ENCODE results near the gene C1orf74.

C1orf74 gene

GRCh38 chr1:209768354-209768774 lies 16.0 kb downstream of the C1orf74 start:
- H3K4me2 ChIP-seq (ENCODE audit: low read length, poor library complexity, severe bottlenecking), result no peak overlapping the region
- H3K79me1 ChIP-seq (replicated peaks; ENCODE audit: low read length, poor library complexity, severe bottlenecking), result no peaks in the 10 kb centered on the region
- H3K23ac ChIP-seq (ENCODE audit: low read length in 2 of 2), result no peak overlapping the region
- no peaks in the 10 kb centered on the region for H3K9me3 ChIP-seq (ENCODE audit: control insufficient read depth, low read length)
- peak overlapping the region; percentile 48 for H2AFZ ChIP-seq (ENCODE audit: low read depth, low read length)
- H2BK120ac ChIP-seq (ENCODE audit: low read depth, low read length), result no peak overlapping the region
- H2BK12ac ChIP-seq (ENCODE audit: low read length in 2 of 2), result peak overlapping the region in 1 of 2 experiments; percentile 71
- H2AK5ac ChIP-seq (ENCODE audit: low read length, severe bottlenecking), result no peak overlapping the region
- no peak overlapping the region for H2BK15ac ChIP-seq (ENCODE audit: low read depth, poor library complexity, severe bottlenecking)
- H4K91ac ChIP-seq (ENCODE audit: low read length), result no peak overlapping the region
- H3K4me1 ChIP-seq (ENCODE audit: control insufficient read depth, insufficient read depth, low read depth, low read length), result peaks cover 10% of the 10 kb centered on the region
- H2BK5ac ChIP-seq (ENCODE audit: low read depth, low read length, poor library complexity, severe bottlenecking), result no peak overlapping the region
- no peak overlapping the region for H4K8ac ChIP-seq (ENCODE audit: low read length)
- peaks cover 0 to 6% of the 10 kb centered on the region in 2 experiments for H3K36me3 ChIP-seq (ENCODE audit: control insufficient read depth in 1 of 2, insufficient read depth in 2 of 2, low read depth in 1 of 2, low read length in 2 of 2)
- H3K27me3 ChIP-seq (ENCODE audit: control insufficient read depth in 1 of 2, insufficient read depth in 1 of 2, low read length in 2 of 2), result no peaks in the 10 kb centered on the region
- H3K18ac ChIP-seq (ENCODE audit: low read depth in 1 of 2, low read length in 2 of 2), result peak overlapping the region in 1 of 2 experiments; percentile 51
- H3K14ac ChIP-seq (ENCODE audit: low read length in 2 of 2), result no peak overlapping the region
- H3K27ac ChIP-seq (ENCODE audit: low read length, poor library complexity, severe bottlenecking), result no peak overlapping the region
- H3K9ac ChIP-seq (ENCODE audit: low read length), result no peak overlapping the region
- no peak overlapping the region for H3K4me3 ChIP-seq (ENCODE audit: insufficient read depth in 1 of 2, low read depth in 1 of 2, low read length in 2 of 2)
- no peak for DNase-seq
- H3K4ac ChIP-seq (ENCODE audit: low read depth in 1 of 2, low read length in 2 of 2), result peak overlapping the region in 1 of 2 experiments; percentile 49
- 96% methylated on average over 9 of the region's 9 CpGs for WGBS

- Histone ChIP-seq H4K91ac (ENCODE audit: low read length) (no peak overlapping the region), H3K4me1 (ENCODE audit: control insufficient read depth, insufficient read depth, low read depth, low read length) (peaks cover 10% of the 10 kb centered on the region), H4K8ac (ENCODE audit: low read length) (no peak overlapping the region), H3K79me1 (replicated peaks; ENCODE audit: low read length, poor library complexity, severe bottlenecking) (no peaks in the 10 kb centered on the region), H3K36me3 (ENCODE audit: control insufficient read depth in 1 of 2, insufficient read depth in 2 of 2, low read depth in 1 of 2, low read length in 2 of 2) (peaks cover 0 to 6% of the 10 kb centered on the region in 2 experiments), H2BK12ac (ENCODE audit: low read length in 2 of 2) (no peak overlapping the region), H2AK5ac (ENCODE audit: low read length, severe bottlenecking) (no peak overlapping the region), H3K18ac (ENCODE audit: low read depth in 1 of 2, low read length in 2 of 2) (no peak overlapping the region), H3K4me3 (ENCODE audit: insufficient read depth in 1 of 2, low read depth in 1 of 2, low read length in 2 of 2) (no peak overlapping the region), H2BK15ac (ENCODE audit: low read depth, poor library complexity, severe bottlenecking) (no peak overlapping the region), H3K27ac (ENCODE audit: low read length, poor library complexity, severe bottlenecking) (no peak overlapping the region), H2BK5ac (ENCODE audit: low read depth, low read length, poor library complexity, severe bottlenecking) (no peak overlapping the region), H3K4ac (ENCODE audit: low read depth in 1 of 2, low read length in 2 of 2) (no peak overlapping the region), H3K4me2 (ENCODE audit: low read length, poor library complexity, severe bottlenecking) (no peak overlapping the region), H2BK120ac (ENCODE audit: low read depth, low read length) (no peak overlapping the region), H3K23ac (ENCODE audit: low read length in 2 of 2) (no peak overlapping the region), H2AFZ (ENCODE audit: low read depth, low read length) (no peak overlapping the region), H3K9ac (ENCODE audit: low read length) (no peak overlapping the region), H3K14ac (ENCODE audit: low read length in 2 of 2) (no peak overlapping the region), H3K9me3 (ENCODE audit: control insufficient read depth, low read length) (no peaks in the 10 kb centered on the region), H3K27me3 (ENCODE audit: control insufficient read depth in 1 of 2, insufficient read depth in 1 of 2, low read length in 2 of 2) (no peaks in the 10 kb centered on the region)
- DNase-seq, result no peak
These were observed 16.7 kb downstream of the C1orf74 start for GRCh38 chr1:209767706-209768105.

DNA sequence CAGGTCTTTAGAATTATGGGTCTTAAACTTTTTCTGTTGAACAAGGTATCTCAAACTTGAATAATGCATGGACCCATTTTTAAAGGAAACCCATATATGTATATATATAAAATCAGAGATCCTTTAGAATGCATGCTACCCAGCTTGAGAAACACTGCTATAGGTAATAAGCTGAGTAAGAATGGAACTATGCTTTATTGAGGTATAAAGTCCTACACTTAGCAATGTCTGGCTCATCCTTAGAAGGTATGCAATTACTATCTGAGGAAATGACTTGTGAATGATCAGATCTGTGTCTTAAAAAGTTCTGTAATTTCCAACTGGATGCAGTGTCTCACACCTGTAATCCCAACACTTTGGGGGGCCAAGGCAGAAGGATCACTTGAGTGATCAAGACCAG lies 17.3 kb downstream of the C1orf74 start:
- Histone ChIP-seq H4K91ac (ENCODE audit: low read length) (no peak overlapping the region), H3K9ac (ENCODE audit: low read length) (no peak overlapping the region), H3K4me3 (ENCODE audit: insufficient read depth in 1 of 2, low read depth in 1 of 2, low read length in 2 of 2) (no peak overlapping the region), H3K4ac (ENCODE audit: low read depth in 1 of 2, low read length in 2 of 2) (no peak overlapping the region), H4K8ac (ENCODE audit: low read length) (no peak overlapping the region), H3K23ac (ENCODE audit: low read length in 2 of 2) (no peak overlapping the region), H3K9me3 (ENCODE audit: control insufficient read depth, low read length) (no peaks in the 10 kb centered on the region), H2AK5ac (ENCODE audit: low read length, severe bottlenecking) (no peak overlapping the region), H3K27me3 (ENCODE audit: control insufficient read depth in 1 of 2, insufficient read depth in 1 of 2, low read length in 2 of 2) (no peaks in the 10 kb centered on the region), H3K18ac (ENCODE audit: low read depth in 1 of 2, low read length in 2 of 2) (no peak overlapping the region), H2BK120ac (ENCODE audit: low read depth, low read length) (no peak overlapping the region), H3K14ac (ENCODE audit: low read length in 2 of 2) (no peak overlapping the region), H2BK15ac (ENCODE audit: low read depth, poor library complexity, severe bottlenecking) (no peak overlapping the region), H2BK12ac (ENCODE audit: low read length in 2 of 2) (no peak overlapping the region), H2BK5ac (ENCODE audit: low read depth, low read length, poor library complexity, severe bottlenecking) (no peak overlapping the region), H3K79me1 (replicated peaks; ENCODE audit: low read length, poor library complexity, severe bottlenecking) (no peaks in the 10 kb centered on the region), H3K36me3 (ENCODE audit: control insufficient read depth in 1 of 2, insufficient read depth in 2 of 2, low read depth in 1 of 2, low read length in 2 of 2) (peaks cover 0 to 6% of the 10 kb centered on the region in 2 experiments), H3K27ac (ENCODE audit: low read length, poor library complexity, severe bottlenecking) (no peak overlapping the region), H3K4me2 (ENCODE audit: low read length, poor library complexity, severe bottlenecking) (no peak overlapping the region), H3K4me1 (ENCODE audit: control insufficient read depth, insufficient read depth, low read depth, low read length) (peaks cover 10% of the 10 kb centered on the region), H2AFZ (ENCODE audit: low read depth, low read length) (no peak overlapping the region)
- DNase-seq, result no peak

GRCh38 chr1:209766051-209766450 lies 18.3 kb downstream of the C1orf74 start:
- Histone ChIP-seq H3K79me1 (replicated peaks; ENCODE audit: low read length, poor library complexity, severe bottlenecking) (no peaks in the 10 kb centered on the region), H3K23ac (ENCODE audit: low read length in 2 of 2) (no peak overlapping the region), H3K36me3 (ENCODE audit: control insufficient read depth in 1 of 2, insufficient read depth in 2 of 2, low read depth in 1 of 2, low read length in 2 of 2) (peaks cover 0 to 2% of the 10 kb centered on the region in 2 experiments), H2AFZ (ENCODE audit: low read depth, low read length) (no peak overlapping the region), H2BK12ac (ENCODE audit: low read length in 2 of 2) (no peak overlapping the region), H3K9ac (ENCODE audit: low read length) (no peak overlapping the region), H3K18ac (ENCODE audit: low read depth in 1 of 2, low read length in 2 of 2) (no peak overlapping the region), H3K4me3 (ENCODE audit: insufficient read depth in 1 of 2, low read depth in 1 of 2, low read length in 2 of 2) (no peak overlapping the region), H3K14ac (ENCODE audit: low read length in 2 of 2) (no peak overlapping the region), H2BK120ac (ENCODE audit: low read depth, low read length) (no peak overlapping the region), H4K8ac (ENCODE audit: low read length) (no peak overlapping the region), H3K9me3 (ENCODE audit: control insufficient read depth, low read length) (no peaks in the 10 kb centered on the region), H2AK5ac (ENCODE audit: low read length, severe bottlenecking) (no peak overlapping the region), H3K4me2 (ENCODE audit: low read length, poor library complexity, severe bottlenecking) (no peak overlapping the region), H3K27me3 (ENCODE audit: control insufficient read depth in 1 of 2, insufficient read depth in 1 of 2, low read length in 2 of 2) (no peaks in the 10 kb centered on the region), H3K27ac (ENCODE audit: low read length, poor library complexity, severe bottlenecking) (no peak overlapping the region), H3K4ac (ENCODE audit: low read depth in 1 of 2, low read length in 2 of 2) (no peak overlapping the region), H4K91ac (ENCODE audit: low read length) (no peak overlapping the region), H3K4me1 (ENCODE audit: control insufficient read depth, insufficient read depth, low read depth, low read length) (peaks cover 6% of the 10 kb centered on the region), H2BK5ac (ENCODE audit: low read depth, low read length, poor library complexity, severe bottlenecking) (no peak overlapping the region), H2BK15ac (ENCODE audit: low read depth, poor library complexity, severe bottlenecking) (no peak overlapping the region)
- 83% methylated on average over 2 of the region's 2 CpGs for WGBS
- no peak for DNase-seq
